Cortex of kidney (tissue), 1 donor: ENCODE measurements around the gene SLC25A27.
"Not testable (repeated sequence)": the region's sequence is repeated elsewhere in the genome, so short reads cannot be mapped to it uniquely, and the experiment has no call there.

Source experiments
- DNase-seq: peaks from one replicate; lab custom pipeline; 2025; lab: John Stamatoyannopoulos, UW

The SLC25A27 gene

GRCh38 chr6:46652603-46653438, at the start of gene SLC25A27, which contains the start of gene CYP39A1:
SLC25A27 (plus strand) TSS chr6:46652975; CDS start chr6:46653193, 218 bp downstream.
CYP39A1 (minus strand) TSS chr6:46652818; CDS start chr6:46652582, 236 bp downstream.
- peak; percentile 72 for DNase-seq

- no peak for DNase-seq
Observed at GRCh38 chr6:46605091-46605797, 47.5 kb upstream of the SLC25A27 start.

- no peak for DNase-seq
Observed at GRCh38 chr6:46606338-46606737, 46.4 kb upstream of the SLC25A27 start.

DNA sequence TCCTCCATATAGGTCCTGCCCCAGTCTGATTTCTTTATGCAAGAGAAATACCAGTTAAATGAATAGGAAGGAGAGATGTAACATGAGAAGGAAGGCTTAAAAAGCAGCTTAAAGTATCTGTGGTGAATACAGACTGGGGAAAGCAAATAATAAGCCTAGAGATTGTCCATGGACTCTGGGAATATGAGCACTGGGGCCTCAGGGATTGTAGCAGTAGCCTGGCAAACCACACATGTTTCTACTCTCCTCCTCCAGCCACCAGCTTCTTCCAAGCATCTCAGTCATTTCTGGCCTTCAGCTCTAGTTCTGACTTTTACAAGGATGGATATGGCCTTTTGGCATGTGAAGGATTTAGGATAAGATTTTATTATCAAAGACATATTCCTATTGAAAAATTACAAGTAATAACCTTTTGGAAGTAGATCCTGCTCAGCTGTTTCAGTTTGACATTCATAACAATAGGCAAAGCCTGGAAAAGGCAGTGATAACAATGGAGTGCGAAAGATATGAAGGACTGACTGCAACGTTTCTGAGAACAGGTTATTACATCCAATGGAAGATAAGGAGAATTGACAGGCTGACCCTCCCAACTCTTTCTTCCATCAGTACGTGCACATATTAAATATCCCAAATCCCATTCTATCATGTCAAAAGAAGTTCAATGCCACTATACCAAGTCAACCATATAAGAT, 41.8 kb upstream of the SLC25A27 start:
- no peak for DNase-seq

DNA sequence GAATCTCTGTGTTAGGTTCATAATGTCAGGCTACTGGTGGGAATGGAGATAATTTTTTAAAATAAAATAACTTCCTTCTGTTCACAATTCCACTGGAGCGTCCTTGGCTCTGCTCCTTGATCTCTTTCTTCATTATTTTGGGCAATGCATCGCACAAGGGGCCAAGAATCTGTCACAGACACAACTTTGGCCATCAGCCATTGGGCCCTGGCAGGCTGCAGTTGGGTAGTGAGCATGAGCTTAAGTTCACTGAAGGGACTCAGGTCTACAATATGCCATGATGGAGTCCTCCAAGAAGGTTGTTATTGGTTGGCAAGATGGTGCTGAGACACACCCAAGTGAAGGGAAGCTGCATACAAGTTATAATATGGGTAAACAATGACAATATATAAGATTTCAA, 40.1 kb upstream of the SLC25A27 start:
- no peak for DNase-seq

GRCh38 chr6:46618726-46619125, 34.0 kb upstream of the SLC25A27 start:
- DNase-seq = no peak

DNA sequence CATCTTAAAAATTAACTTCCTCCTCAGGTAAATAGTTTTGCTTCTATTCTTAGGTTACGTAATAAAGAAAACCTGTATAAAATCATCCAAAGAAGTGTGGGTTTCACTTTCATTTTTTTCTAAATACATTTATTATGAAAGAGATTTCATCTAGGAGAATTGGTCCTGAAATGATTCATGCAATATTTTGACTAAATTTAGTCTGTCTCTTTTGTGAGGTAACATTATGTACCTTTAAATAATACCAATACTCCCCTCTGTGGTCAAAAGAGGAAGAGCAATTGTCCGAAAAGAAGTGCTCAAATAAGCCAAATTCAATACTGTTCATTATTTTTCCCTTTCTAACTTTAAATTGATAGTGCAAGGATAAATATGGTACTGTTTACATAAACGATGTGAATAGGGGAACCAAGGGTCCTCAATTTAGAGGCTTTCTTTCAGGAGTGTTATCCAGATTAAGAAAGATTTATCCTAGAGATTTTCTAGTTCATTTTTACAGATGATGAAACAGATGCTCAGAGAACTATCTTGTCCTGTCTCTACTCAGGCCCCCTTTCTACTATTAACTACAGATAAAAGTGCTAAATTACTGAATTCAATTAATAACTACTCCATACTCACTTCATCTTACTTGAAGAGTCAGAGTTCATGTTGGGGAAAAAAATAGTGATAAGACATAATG, 26.4 kb upstream of the SLC25A27 start:
- no peak for DNase-seq

DNA sequence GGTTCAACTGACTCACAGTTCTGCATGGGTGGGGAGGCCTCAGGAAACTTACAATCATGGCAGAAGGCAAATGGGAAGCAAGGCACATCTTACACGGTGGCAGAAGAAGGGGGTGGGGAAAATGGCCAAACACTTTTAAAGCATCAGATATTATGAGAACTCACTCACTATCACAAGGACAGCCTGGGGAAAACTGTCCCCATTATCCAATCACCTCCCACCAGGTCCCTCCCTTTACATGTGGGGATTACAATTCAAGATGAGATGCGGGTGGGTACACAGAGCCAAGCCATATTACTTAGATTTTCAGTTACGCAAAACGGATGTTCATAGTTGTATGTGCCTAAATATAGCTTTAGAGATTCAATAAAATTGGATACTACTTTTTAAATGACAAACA, 25.8 kb upstream of the SLC25A27 start:
- DNase-seq = no peak

- no peak for DNase-seq
Observed at GRCh38 chr6:46628498-46628897, 24.3 kb upstream of the SLC25A27 start.

DNA sequence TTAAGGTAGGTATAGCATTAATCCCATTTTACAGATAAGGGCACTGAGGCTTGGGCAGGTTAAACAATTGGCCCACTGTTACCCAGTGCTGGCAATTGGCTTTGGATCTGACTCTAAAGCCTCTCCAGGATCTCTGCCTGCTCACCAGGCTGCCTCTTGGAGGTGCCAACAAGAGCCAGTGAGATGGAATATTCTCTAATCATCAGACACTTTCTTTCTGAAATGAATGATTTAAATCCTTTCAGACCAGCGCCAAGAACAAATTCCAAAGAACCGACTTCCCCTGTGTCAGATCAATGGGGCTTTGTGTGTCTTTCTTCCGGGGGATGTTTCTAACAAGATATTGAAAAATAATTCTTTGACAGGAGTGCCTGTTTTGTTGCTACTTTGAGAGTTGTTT, 23.8 kb upstream of the SLC25A27 start:
- DNase-seq = no peak

- DNase-seq = no peak
Observed at GRCh38 chr6:46629691-46630090, 23.1 kb upstream of the SLC25A27 start.

DNA sequence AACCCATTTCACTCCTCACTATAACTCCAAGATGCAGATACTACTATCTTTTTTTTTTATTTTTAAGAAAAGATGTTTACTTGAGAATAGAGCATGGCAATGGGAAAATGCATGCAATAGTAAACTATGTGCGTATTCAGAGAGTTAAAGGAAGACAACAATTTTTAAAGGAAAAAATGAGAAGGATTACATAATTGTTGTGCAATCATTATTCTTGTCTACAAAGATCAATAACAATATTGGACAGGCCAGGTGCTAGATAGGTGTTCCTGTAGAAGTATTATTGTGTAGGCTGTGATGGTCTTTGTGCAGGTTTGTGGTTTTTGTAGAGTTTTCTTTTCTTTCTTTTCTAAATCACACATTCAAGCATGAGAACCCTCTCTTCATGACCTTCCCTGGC, 20.7 kb upstream of the SLC25A27 start:
- no peak for DNase-seq

DNA sequence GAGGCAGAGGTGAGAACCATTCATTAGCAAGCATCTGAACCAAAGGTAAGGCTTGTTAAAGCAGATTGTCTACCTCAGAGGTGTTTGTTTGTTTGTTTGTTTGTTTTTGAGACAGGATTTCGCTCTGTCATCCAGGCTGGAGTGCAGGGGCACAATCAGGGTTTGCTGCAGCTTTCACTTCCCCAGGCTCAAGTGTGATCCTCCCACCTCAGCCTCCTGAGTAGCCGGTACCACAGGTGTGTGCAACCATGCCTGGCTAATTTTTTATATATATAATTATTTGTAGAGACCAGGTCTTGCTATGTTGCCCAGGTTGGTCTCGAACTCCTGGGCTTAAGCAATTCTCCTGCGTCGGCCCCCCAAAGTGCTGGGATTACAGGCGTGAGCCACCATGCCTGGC, 17.3 kb upstream of the SLC25A27 start:
- DNase-seq = no peak

DNA sequence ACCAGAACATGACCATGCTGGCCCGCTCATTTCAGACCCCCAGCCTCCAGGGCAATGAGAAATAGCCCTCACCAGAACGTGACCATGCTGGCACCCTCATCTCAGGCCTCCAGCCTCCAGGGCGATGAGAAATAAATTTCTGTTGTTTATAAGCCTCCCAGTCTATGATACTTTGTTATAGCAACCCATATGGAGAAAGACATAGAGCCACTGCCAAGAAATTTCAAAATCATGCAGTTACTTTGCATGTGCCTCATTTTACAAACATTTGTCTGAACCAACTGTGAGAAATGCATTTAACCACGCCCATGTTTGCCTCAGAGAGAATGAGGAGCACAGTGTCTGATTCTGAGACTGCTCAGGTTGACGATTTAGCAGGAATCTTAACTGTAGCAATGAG, 15.6 kb upstream of the SLC25A27 start:
- DNase-seq = no peak

- DNase-seq = no peak
Observed at GRCh38 chr6:46637933-46638332, 14.8 kb upstream of the SLC25A27 start.

DNA sequence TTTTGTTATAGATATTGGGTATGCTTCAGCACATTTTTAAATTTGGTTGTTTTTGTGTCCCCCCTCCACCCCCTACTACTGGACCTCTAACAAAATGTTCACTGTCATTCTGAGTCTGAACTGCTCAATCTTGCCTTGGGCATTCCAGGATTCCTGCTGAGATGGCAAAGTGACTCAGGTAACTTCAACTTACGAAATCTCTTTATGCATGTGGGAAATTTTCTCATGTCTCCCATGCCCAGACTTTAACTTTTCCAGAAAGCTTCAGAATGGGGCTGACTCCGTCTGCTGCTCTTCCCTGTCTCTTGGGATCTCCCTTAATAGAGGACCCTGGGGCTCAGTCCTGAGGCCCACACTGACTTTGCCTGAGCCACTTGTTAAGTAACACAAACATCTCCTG, 14.1 kb upstream of the SLC25A27 start:
- no peak for DNase-seq

- no peak for DNase-seq
Observed at GRCh38 chr6:46642928-46643751, 9.6 kb upstream of the SLC25A27 start.

DNA sequence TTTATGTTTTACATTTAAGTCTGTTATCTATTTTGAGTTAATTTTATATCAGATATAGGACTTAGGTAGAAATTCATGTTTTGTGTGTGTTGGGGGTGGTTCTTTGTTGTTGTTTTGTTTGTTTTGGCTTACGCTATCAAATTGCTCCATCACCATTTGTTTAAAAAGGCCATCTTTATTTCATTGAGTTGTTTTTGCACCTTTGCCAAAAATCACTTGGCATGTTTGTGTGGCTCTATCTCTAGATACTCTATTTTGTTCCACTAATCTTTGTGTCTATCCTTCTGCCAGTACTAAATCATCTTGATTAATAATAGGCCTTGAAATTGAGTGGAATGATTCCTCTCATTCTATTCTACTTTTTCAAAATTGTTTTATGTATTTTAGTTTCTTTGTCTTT, 7.5 kb upstream of the SLC25A27 start:
- DNase-seq = no peak

GRCh38 chr6:46648108-46648507, 4.7 kb upstream of the SLC25A27 start:
- not testable (repeated sequence) for DNase-seq

- DNase-seq = no peak
Observed at GRCh38 chr6:46648869-46649492, 3.8 kb upstream of the SLC25A27 start.

GRCh38 chr6:46651006-46651405, 1.8 kb upstream of the SLC25A27 start:
- no peak for DNase-seq
